Activated CD4-positive, alpha-beta T cell treated with anti-CD3 and anti-CD28 coated beads, Interleukin-2, amount 50 U/mL, for 24 hours (primary cell): ENCODE measurements around the gene CERT1.
"Not testable (repeated sequence)": the region's sequence is repeated elsewhere in the genome, so short reads cannot be mapped to it uniquely, and the experiment has no call there.

Experiments used
- DNase-seq, 2 donors: peaks; one replicate each; pipeline ENCODE4 v3.0.0-alpha.2; 2020; ENCODE audit warnings: low read depth in 1 of 2, low spot score in 1 of 2

Gene CERT1

GRCh38 chr5:75355236-75355635 lies 156.2 kb downstream of the CERT1 start:
- DNase-seq = no peak

DNA sequence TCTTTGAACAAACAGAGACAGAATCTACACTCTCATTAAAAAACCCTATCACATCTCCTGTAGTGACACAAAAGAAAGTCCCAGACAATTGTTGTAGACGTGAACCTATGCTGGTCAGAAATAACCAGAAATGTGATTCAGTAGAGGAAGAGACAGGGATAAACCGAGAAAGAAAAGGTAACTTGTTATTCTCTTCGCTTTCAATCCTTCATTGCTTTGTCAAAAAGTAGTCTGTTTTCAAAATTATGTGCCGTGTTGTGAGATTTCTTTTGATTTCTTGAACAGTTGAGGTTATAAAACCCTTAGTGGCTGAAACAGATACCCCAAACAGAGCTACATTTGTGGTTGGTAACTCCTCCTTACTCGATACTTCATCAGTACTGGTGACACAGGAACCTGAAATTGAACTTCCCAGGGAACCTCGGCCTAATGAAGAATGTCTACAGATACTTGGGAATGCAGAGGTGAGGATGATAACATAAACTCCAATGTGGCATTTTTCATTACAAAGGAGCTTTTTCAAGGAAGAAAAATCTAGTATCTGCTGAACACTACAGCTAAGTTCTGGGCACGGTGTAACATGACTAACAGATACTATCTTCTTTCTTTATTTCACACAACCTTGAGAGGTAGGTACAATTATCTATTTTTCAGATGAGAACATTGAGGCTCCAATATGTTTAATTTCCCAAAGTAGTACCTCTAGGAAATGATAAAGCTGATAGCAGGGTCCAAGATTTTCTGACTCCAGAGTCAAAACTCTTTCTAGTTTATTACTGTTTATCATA lies 160.1 kb downstream of the CERT1 start:
- no peak for DNase-seq

- DNase-seq = no peak
These were observed 161.8 kb downstream of the CERT1 start for GRCh38 chr5:75349663-75350062.

DNA sequence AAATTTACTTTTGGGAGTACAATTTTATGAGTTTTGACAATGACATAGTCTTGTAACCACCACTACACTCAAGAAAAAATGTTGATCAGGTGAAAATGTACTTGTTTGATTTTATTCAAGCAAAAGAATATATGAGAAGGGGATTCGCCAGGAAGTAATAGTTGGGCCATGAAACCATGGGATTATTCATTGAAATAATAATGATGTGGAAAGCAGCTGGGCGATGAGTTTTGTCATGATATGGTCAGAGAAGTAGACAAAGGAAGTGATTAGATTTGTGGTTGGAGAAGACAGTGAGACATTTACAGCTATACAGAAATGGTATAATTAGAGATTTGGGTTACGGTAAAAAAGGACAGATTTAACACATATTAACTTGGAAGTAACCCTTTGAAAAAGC lies 163.2 kb downstream of the CERT1 start:
- DNase-seq = no peak

- DNase-seq = no peak
These were observed 168.6 kb downstream of the CERT1 start for GRCh38 chr5:75342836-75343235.

DNA sequence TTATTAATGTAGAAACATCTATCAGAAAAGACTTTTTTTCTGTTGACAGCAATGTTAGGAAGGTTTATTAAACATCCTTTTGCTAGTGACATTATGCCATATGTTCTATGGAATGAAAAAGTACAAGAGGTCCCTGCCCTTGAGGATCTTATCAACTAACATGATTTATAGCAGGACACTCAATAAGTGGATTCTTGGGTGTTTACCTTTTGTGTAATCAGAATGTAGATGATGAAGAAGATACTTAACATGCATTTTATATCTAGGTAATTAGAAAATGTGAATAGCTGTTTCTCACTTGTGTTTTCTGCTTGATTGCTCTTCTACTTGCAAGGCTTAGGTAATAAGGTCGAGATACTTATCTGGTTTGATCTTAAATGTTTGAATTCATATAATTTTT lies 169.5 kb downstream of the CERT1 start:
- DNase-seq = no peak

- DNase-seq = no peak
These were observed 170.5 kb downstream of the CERT1 start for GRCh38 chr5:75340714-75341478.

DNA sequence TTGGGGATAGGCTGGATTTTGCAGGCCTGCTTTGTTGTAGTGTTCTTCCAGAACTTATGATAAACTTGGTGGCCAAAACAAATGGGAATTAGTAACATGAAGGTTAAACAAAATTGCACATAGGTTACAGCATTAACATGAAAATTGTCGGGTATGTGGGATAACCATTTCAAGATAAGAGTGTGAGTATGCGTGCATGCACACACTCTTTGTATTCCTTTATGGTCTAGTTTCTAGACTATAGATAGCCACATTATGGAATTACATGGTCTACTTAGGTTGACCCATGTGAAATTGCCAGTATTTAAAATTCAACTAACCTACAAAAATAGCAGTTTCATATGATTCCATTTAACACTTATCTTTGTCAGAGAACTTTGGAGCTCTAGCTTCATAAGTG lies 173.0 kb downstream of the CERT1 start:
- no peak for DNase-seq

DNA sequence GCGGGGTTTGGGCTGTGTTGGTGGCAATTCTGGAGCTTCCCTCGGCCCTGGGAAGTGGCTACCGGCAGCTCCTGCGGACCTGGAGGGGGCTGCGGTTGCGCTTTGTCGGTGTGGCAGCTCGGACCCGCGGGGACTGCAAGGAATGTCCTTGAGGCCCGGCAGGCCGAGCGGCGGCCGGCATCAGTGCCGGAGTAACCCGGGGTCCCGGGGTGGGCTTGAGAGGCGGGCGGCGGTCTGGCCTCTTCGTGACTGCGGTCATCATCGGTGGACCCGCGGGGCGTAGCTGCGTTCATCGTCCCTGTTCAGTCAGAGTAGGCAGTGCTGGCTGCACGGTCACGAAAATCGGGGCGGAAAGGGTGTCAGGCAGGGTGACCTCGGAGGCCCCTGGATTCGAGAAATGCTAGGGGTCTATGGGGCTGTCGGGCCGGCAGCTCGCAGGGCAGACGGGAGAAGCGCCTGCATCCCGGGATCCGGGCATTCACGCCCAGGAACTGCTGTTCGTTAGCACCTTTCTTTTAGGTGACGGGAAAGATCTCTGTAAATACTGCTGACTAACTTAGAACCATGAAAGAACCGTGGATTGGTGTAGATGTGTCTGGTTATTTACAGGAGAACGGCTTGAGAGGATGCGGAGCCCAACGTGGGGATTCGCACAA lies 173.9 kb downstream of the CERT1 start:
- DNase-seq = peak in 1 of 2 donors; percentile 11

- DNase-seq = peak; percentile 88 to 97
These were observed 174.7 kb downstream of the CERT1 start, which contains the start of gene HMGCR for GRCh38 chr5:75336615-75337336. TSS of gene HMGCR (plus strand) at chr5:75337220. CDS start at chr5:75342606, 5,386 bp downstream.

DNA sequence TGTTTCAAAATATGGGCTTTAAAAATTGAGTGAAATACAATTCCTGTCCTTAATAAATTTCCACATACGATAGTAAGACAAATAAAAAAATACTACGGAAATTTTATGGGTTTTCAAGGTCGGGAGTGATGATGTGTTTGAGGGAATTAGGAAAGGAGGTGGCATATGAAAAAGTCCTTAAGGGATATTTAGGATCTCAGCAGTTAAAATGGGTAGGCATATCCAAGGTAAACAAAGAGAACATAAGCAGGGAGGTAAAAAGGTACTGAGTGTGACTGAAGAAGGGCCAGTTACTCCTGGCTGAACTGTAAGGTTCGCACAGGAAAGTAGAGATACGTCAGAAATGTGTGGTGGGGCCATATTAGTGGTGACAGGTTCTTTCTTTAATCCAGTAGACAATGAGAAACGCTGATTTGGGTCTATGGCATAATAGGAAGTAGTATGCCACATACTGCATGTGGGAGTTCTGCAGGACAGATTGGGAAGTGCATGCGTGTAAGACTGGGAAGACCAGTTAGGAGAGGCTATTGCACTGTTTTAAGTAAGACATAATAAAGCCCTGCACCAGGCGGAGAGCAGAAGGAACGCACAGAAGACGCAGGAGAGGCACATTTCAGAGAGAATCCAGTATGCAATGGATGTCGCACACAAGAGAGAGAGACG lies 175.3 kb downstream of the CERT1 start:
- no peak for DNase-seq

GRCh38 chr5:75335486-75335885 lies 175.9 kb downstream of the CERT1 start:
- DNase-seq = no peak

- DNase-seq = not testable (repeated sequence)
These were observed 177.0 kb downstream of the CERT1 start for GRCh38 chr5:75334413-75334812.

- not testable (repeated sequence) for DNase-seq
These were observed 177.7 kb downstream of the CERT1 start for GRCh38 chr5:75333759-75334158.

GRCh38 chr5:75331095-75332090 lies 180.0 kb downstream of the CERT1 start:
- DNase-seq = no peak

GRCh38 chr5:75330404-75330803 lies 181.0 kb downstream of the CERT1 start:
- DNase-seq = no peak
